Measurements from ENCODE around the gene H6PD.
A peak's percentile ranks its signal among the peaks of the same experiment; 100 is the strongest.

Gene H6PD

GRCh38 chr1:9314111-9314510 lies 79.5 kb downstream of the H6PD start:
- no peak overlapping the region for H2AFZ ChIP-seq (ENCODE audit: low read depth, low read length)
- no peak overlapping the region for H3K18ac ChIP-seq (ENCODE audit: low read depth in 1 of 2, low read length in 2 of 2)
- H3K79me1 ChIP-seq (replicated peaks; ENCODE audit: low read length, poor library complexity, severe bottlenecking) = peaks cover 4% of the 10 kb centered on the region
- H4K8ac ChIP-seq (ENCODE audit: low read length) = no peak overlapping the region
- peak overlapping the region; percentile 14 for H3K9ac ChIP-seq (ENCODE audit: low read length)
- WGBS = 82% methylated on average over 8 of the region's 8 CpGs
- no peak overlapping the region for H2AK5ac ChIP-seq (ENCODE audit: low read length, severe bottlenecking)
- no peak overlapping the region for H4K91ac ChIP-seq (ENCODE audit: low read length)
- H3K27ac ChIP-seq (ENCODE audit: low read length, poor library complexity, severe bottlenecking) = no peak overlapping the region
- H2BK15ac ChIP-seq (ENCODE audit: low read depth, poor library complexity, severe bottlenecking) = no peak overlapping the region
- H3K36me3 ChIP-seq (ENCODE audit: control insufficient read depth in 1 of 2, insufficient read depth in 2 of 2, low read depth in 1 of 2, low read length in 2 of 2) = peaks cover 35 to 45% of the 10 kb centered on the region in 2 experiments
- H2BK120ac ChIP-seq (ENCODE audit: low read depth, low read length) = no peak overlapping the region
- no peak overlapping the region for H2BK5ac ChIP-seq (ENCODE audit: low read depth, low read length, poor library complexity, severe bottlenecking)
- H3K4me3 ChIP-seq (ENCODE audit: insufficient read depth in 1 of 2, low read depth in 1 of 2, low read length in 2 of 2) = no peak overlapping the region
- H2BK12ac ChIP-seq (ENCODE audit: low read length in 2 of 2) = no peak overlapping the region
- no peak overlapping the region for H3K4me2 ChIP-seq (ENCODE audit: low read length, poor library complexity, severe bottlenecking)
- no peak overlapping the region for H3K14ac ChIP-seq (ENCODE audit: low read length in 2 of 2)
- DNase-seq = no peak
- no peak overlapping the region for H3K23ac ChIP-seq (ENCODE audit: low read length in 2 of 2)
- H3K27me3 ChIP-seq (ENCODE audit: control insufficient read depth in 1 of 2, insufficient read depth in 1 of 2, low read length in 2 of 2) = no peaks in the 10 kb centered on the region
- H3K4me1 ChIP-seq (ENCODE audit: control insufficient read depth, insufficient read depth, low read depth, low read length) = peaks cover 59% of the 10 kb centered on the region
- no peak overlapping the region for H3K4ac ChIP-seq (ENCODE audit: low read depth in 1 of 2, low read length in 2 of 2)
- H3K9me3 ChIP-seq (ENCODE audit: control insufficient read depth, low read length) = no peaks in the 10 kb centered on the region

GRCh38 chr1:9314711-9315379 lies 80.3 kb downstream of the H6PD start:
- WGBS = 94% methylated on average over 11 of the region's 11 CpGs
- Histone ChIP-seq H3K79me1 (replicated peaks; ENCODE audit: low read length, poor library complexity, severe bottlenecking) (peaks cover 8% of the 10 kb centered on the region), H3K18ac (ENCODE audit: low read depth in 1 of 2, low read length in 2 of 2) (peak overlapping the region; percentile 1 to 81), H3K23ac (ENCODE audit: low read length in 2 of 2) (no peak overlapping the region), H4K8ac (ENCODE audit: low read length) (peak overlapping the region; percentile 8), H2AFZ (ENCODE audit: low read depth, low read length) (no peak overlapping the region), H3K4me1 (ENCODE audit: control insufficient read depth, insufficient read depth, low read depth, low read length) (peaks cover 65% of the 10 kb centered on the region), H3K14ac (ENCODE audit: low read length in 2 of 2) (no peak overlapping the region), H3K9ac (ENCODE audit: low read length) (peak overlapping the region; percentile 75), H2AK5ac (ENCODE audit: low read length, severe bottlenecking) (peak overlapping the region; percentile 42), H3K9me3 (ENCODE audit: control insufficient read depth, low read length) (no peaks in the 10 kb centered on the region), H2BK12ac (ENCODE audit: low read length in 2 of 2) (peak overlapping the region; percentile 11 to 87), H2BK120ac (ENCODE audit: low read depth, low read length) (no peak overlapping the region), H3K27me3 (ENCODE audit: control insufficient read depth in 1 of 2, insufficient read depth in 1 of 2, low read length in 2 of 2) (no peaks in the 10 kb centered on the region), H2BK15ac (ENCODE audit: low read depth, poor library complexity, severe bottlenecking) (peak overlapping the region; percentile 29), H3K4me3 (ENCODE audit: insufficient read depth in 1 of 2, low read depth in 1 of 2, low read length in 2 of 2) (no peak overlapping the region), H3K4ac (ENCODE audit: low read depth in 1 of 2, low read length in 2 of 2) (peak overlapping the region in 1 of 2 experiments; percentile 40), H3K4me2 (ENCODE audit: low read length, poor library complexity, severe bottlenecking) (no peak overlapping the region), H3K36me3 (ENCODE audit: control insufficient read depth in 1 of 2, insufficient read depth in 2 of 2, low read depth in 1 of 2, low read length in 2 of 2) (peaks cover 42 to 50% of the 10 kb centered on the region in 2 experiments), H2BK5ac (ENCODE audit: low read depth, low read length, poor library complexity, severe bottlenecking) (no peak overlapping the region), H3K27ac (ENCODE audit: low read length, poor library complexity, severe bottlenecking) (peak overlapping the region; percentile 5), H4K91ac (ENCODE audit: low read length) (peak overlapping the region; percentile 23)
- no peak for DNase-seq

- peak overlapping the region; percentile 8 for H3K4me2 ChIP-seq (ENCODE audit: low read length, poor library complexity, severe bottlenecking)
- peaks cover 10% of the 10 kb centered on the region for H3K79me1 ChIP-seq (replicated peaks; ENCODE audit: low read length, poor library complexity, severe bottlenecking)
- H3K36me3 ChIP-seq (ENCODE audit: control insufficient read depth in 1 of 2, insufficient read depth in 2 of 2, low read depth in 1 of 2, low read length in 2 of 2) = peaks cover 38 to 55% of the 10 kb centered on the region in 2 experiments
- peaks cover 71% of the 10 kb centered on the region for H3K4me1 ChIP-seq (ENCODE audit: control insufficient read depth, insufficient read depth, low read depth, low read length)
- peak overlapping the region; percentile 39 for H2BK15ac ChIP-seq (ENCODE audit: low read depth, poor library complexity, severe bottlenecking)
- no peak overlapping the region for H3K23ac ChIP-seq (ENCODE audit: low read length in 2 of 2)
- H2BK12ac ChIP-seq (ENCODE audit: low read length in 2 of 2) = peak overlapping the region in 1 of 2 experiments; percentile 87
- peak overlapping the region; percentile 40 to 59 for H3K4ac ChIP-seq (ENCODE audit: low read depth in 1 of 2, low read length in 2 of 2)
- H2AK5ac ChIP-seq (ENCODE audit: low read length, severe bottlenecking) = peak overlapping the region; percentile 40
- no peak overlapping the region for H2BK5ac ChIP-seq (ENCODE audit: low read depth, low read length, poor library complexity, severe bottlenecking)
- no peak overlapping the region for H3K14ac ChIP-seq (ENCODE audit: low read length in 2 of 2)
- H3K9ac ChIP-seq (ENCODE audit: low read length) = peak overlapping the region; percentile 75
- H3K18ac ChIP-seq (ENCODE audit: low read depth in 1 of 2, low read length in 2 of 2) = peak overlapping the region; percentile 1 to 81
- no peaks in the 10 kb centered on the region for H3K9me3 ChIP-seq (ENCODE audit: control insufficient read depth, low read length)
- H2AFZ ChIP-seq (ENCODE audit: low read depth, low read length) = no peak overlapping the region
- H3K4me3 ChIP-seq (ENCODE audit: insufficient read depth in 1 of 2, low read depth in 1 of 2, low read length in 2 of 2) = peak overlapping the region in 1 of 2 experiments; percentile 8
- DNase-seq = peak; percentile 90
- whole genome bisulfite sequencing = 82% methylated on average over 19 of the region's 20 CpGs
- peak overlapping the region; percentile 25 for H4K8ac ChIP-seq (ENCODE audit: low read length)
- peak overlapping the region; percentile 66 for H4K91ac ChIP-seq (ENCODE audit: low read length)
- H3K27me3 ChIP-seq (ENCODE audit: control insufficient read depth in 1 of 2, insufficient read depth in 1 of 2, low read length in 2 of 2) = no peaks in the 10 kb centered on the region
- H2BK120ac ChIP-seq (ENCODE audit: low read depth, low read length) = no peak overlapping the region
- peak overlapping the region; percentile 5 for H3K27ac ChIP-seq (ENCODE audit: low read length, poor library complexity, severe bottlenecking)
These were observed 81.0 kb downstream of the H6PD start for GRCh38 chr1:9315411-9316079.

- peak overlapping the region; percentile 75 for H3K9ac ChIP-seq (ENCODE audit: low read length)
- H2BK120ac ChIP-seq (ENCODE audit: low read depth, low read length) = no peak overlapping the region
- peak overlapping the region; percentile 78 for H2AK5ac ChIP-seq (ENCODE audit: low read length, severe bottlenecking)
- H3K4me1 ChIP-seq (ENCODE audit: control insufficient read depth, insufficient read depth, low read depth, low read length) = peaks cover 74% of the 10 kb centered on the region
- no peak overlapping the region for H2AFZ ChIP-seq (ENCODE audit: low read depth, low read length)
- H3K79me1 ChIP-seq (replicated peaks; ENCODE audit: low read length, poor library complexity, severe bottlenecking) = peaks cover 11% of the 10 kb centered on the region
- peaks cover 38 to 51% of the 10 kb centered on the region in 2 experiments for H3K36me3 ChIP-seq (ENCODE audit: control insufficient read depth in 1 of 2, insufficient read depth in 2 of 2, low read depth in 1 of 2, low read length in 2 of 2)
- H4K91ac ChIP-seq (ENCODE audit: low read length) = peak overlapping the region; percentile 66
- peak overlapping the region; percentile 39 for H2BK15ac ChIP-seq (ENCODE audit: low read depth, poor library complexity, severe bottlenecking)
- peak overlapping the region; percentile 5 for H3K27ac ChIP-seq (ENCODE audit: low read length, poor library complexity, severe bottlenecking)
- H3K27me3 ChIP-seq (ENCODE audit: control insufficient read depth in 1 of 2, insufficient read depth in 1 of 2, low read length in 2 of 2) = no peaks in the 10 kb centered on the region
- no peak overlapping the region for H3K23ac ChIP-seq (ENCODE audit: low read length in 2 of 2)
- peak overlapping the region in 1 of 2 experiments; percentile 59 for H3K4ac ChIP-seq (ENCODE audit: low read depth in 1 of 2, low read length in 2 of 2)
- 96% methylated on average over 7 of the region's 7 CpGs for WGBS
- peak overlapping the region; percentile 25 for H4K8ac ChIP-seq (ENCODE audit: low read length)
- peak overlapping the region in 1 of 2 experiments; percentile 37 for H3K14ac ChIP-seq (ENCODE audit: low read length in 2 of 2)
- peak overlapping the region; percentile 8 to 35 for H2BK12ac ChIP-seq (ENCODE audit: low read length in 2 of 2)
- no peak overlapping the region for H2BK5ac ChIP-seq (ENCODE audit: low read depth, low read length, poor library complexity, severe bottlenecking)
- H3K4me3 ChIP-seq (ENCODE audit: insufficient read depth in 1 of 2, low read depth in 1 of 2, low read length in 2 of 2) = peak overlapping the region in 1 of 2 experiments; percentile 8
- peak overlapping the region in 1 of 2 experiments; percentile 67 for H3K18ac ChIP-seq (ENCODE audit: low read depth in 1 of 2, low read length in 2 of 2)
- no peaks in the 10 kb centered on the region for H3K9me3 ChIP-seq (ENCODE audit: control insufficient read depth, low read length)
- no peak for DNase-seq
- H3K4me2 ChIP-seq (ENCODE audit: low read length, poor library complexity, severe bottlenecking) = peak overlapping the region; percentile 8
These were observed 81.5 kb downstream of the H6PD start for GRCh38 chr1:9316080-9316444.
